ENCODE data around the gene KRTAP4-6. TPM values are rescaled to one million over a fixed set of nuclear protein-coding genes. Genes with fewer than 3 reads are reported as not detected.

Gene KRTAP4-6
- total and polyA plus RNA-seq, 2 of the 8 experiments (the other 6 are each of a cell fraction or from before 2014, with no cell fraction given): not detected

DNA sequence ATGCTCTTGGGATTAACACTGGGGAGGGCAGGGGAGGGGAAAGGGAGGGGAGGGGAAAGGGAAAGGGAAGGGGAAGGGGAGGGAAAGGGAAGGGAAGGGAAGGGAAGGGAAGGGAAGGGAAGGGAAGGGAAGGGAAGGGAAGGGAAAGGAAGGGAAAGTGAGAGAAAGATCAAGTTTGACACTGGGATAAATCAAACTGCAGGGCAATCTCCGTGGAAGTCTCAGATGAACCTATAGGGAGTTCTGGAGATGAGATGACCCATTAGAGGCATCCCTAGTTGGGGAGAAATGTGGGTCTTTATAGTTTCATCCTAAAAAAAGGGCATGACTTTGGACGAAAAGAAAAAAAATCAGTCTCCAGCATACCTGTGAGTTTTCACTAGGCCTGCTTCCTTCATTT lies 18.6 kb downstream of the KRTAP4-6 start:
- H2BK5ac ChIP-seq (ENCODE audit: low read depth, low read length): no peak overlapping the region
- no peak overlapping the region for H3K56ac ChIP-seq (replicated peaks; ENCODE audit: insufficient read length, low read depth, low read length)

More for the DNA sequence above, 18.6 kb downstream of the KRTAP4-6 start:
- Histone ChIP-seq H2BK120ac (replicated peaks; ENCODE audit: low read depth, low read length) (no peak overlapping the region), H3K18ac (ENCODE audit: extremely low read depth, low read length) (no peak overlapping the region), H3K4me1 (replicated peaks in 1 of 4; ENCODE audit: control insufficient read depth in 3 of 4, insufficient read depth in 4 of 4, low read length in 3 of 4) (no peaks in the 10 kb centered on the region), H3K27ac (ENCODE audit: low read depth, low read length) (no peak overlapping the region), H3K79me2 (ENCODE audit: control insufficient read depth in 1 of 2, insufficient read depth in 2 of 2, low read length in 2 of 2) (no peaks in the 10 kb centered on the region), H3K79me1 (ENCODE audit: low read depth, low read length) (no peaks in the 10 kb centered on the region), H3K23me2 (ENCODE audit: low read depth, low read length) (no peaks in the 10 kb centered on the region; the same call in 1 of the 2 replicates), H3K27me3 (replicated peaks in 1 of 4; ENCODE audit: control insufficient read depth in 3 of 4, extremely low read depth in 1 of 4, insufficient read depth in 3 of 4, low read length in 3 of 4) (no peaks in the 10 kb centered on the region), H2BK12ac (ENCODE audit: low read depth, low read length) (no peak overlapping the region), H2AFZ (ENCODE audit: low read length) (no peak overlapping the region), H3K23ac (ENCODE audit: insufficient read length) (no peak overlapping the region), H2AK5ac (ENCODE audit: low read depth, low read length) (no peak overlapping the region), H2BK20ac (ENCODE audit: low read length) (no peak overlapping the region), H4K8ac (ENCODE audit: extremely low read depth, insufficient read depth, low read length) (no peak overlapping the region), H3K9ac (replicated peaks in 1 of 4; ENCODE audit: extremely low read depth in 1 of 4, low read depth in 3 of 4, low read length in 3 of 4) (no peak overlapping the region), H3K9me3 (ENCODE audit: insufficient read depth in 2 of 2, low read depth in 1 of 2, low read length in 1 of 2) (0 out of 4 replicates have a peak, but pooled peaks cover 0 to 5% of the 10 kb centered on the region in 2 experiments), H3K14ac (ENCODE audit: insufficient read length) (no peak overlapping the region), H2BK15ac (ENCODE audit: low read length) (no peak overlapping the region), H3K4ac (replicated peaks; ENCODE audit: insufficient read length, low read depth, low read length) (no peak overlapping the region), H4K5ac (ENCODE audit: insufficient read length, low read depth, low read length) (no peak overlapping the region), H4K20me1 (replicated peaks in 1 of 2; ENCODE audit: control insufficient read depth in 1 of 2, insufficient read depth in 2 of 2, low read length in 2 of 2) (no peaks in the 10 kb centered on the region), H3K4me3 (ENCODE audit: extremely low read depth in 1 of 4, insufficient read depth in 2 of 4, low read depth in 3 of 4, low read length in 4 of 4) (no peak overlapping the region), H3K36me3 (ENCODE audit: control insufficient read depth in 2 of 4, insufficient read depth in 4 of 4, low read length in 3 of 4) (no peaks in the 10 kb centered on the region), H3K4me2 (ENCODE audit: insufficient read depth in 1 of 2, low read depth in 2 of 2, low read length in 2 of 2) (no peak overlapping the region), H4K91ac (replicated peaks; ENCODE audit: insufficient read length, low read length) (no peak overlapping the region)
- TF ChIP-seq, protein P1, sequence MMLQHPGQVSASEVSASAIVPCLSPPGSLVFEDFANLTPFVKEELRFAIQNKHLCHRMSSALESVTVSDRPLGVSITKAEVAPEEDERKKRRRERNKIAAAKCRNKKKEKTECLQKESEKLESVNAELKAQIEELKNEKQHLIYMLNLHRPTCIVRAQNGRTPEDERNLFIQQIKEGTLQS (IDR thresholded peaks at IDR 0.05; ENCODE audit: insufficient read depth, low read depth, low read length): no peak
- TF ChIP-seq FOSL1 (IDR thresholded peaks at IDR 0.05; ENCODE audit: insufficient read depth, low read depth, low read length): no peak
- no peak for TF ChIP-seq SP4 (IDR thresholded peaks at IDR 0.05; ENCODE audit: low read length)
- TF ChIP-seq GABPA (IDR thresholded peaks at IDR 0.05; ENCODE audit: borderline replicate concordance, insufficient read depth, low read length): no peak
- no peak for TF ChIP-seq EZH2 (IDR thresholded peaks at IDR 0.05; ENCODE audit: low read depth, low read length, severe bottlenecking)
- no peak for TF ChIP-seq KDM4A (IDR thresholded peaks at IDR 0.05; ENCODE audit: low read depth, low read length, severe bottlenecking)
- WGBS, 2 experiments (ENCODE audit: extremely low coverage in 1 of 2, insufficient coverage in 1 of 2, insufficient read length in 1 of 2, insufficient replicate concordance in 2 of 2, low coverage in 1 of 2, low lambda C conversion rate in 2 of 2, missing lambda C conversion rate in 1 of 2): 86% methylated on average over 2 of the region's 2 CpGs; no CpG with 5 or more reads in 1 of the 2 experiments
- FAIRE-seq: no peak
- no peak for DNase-seq (ENCODE audit: low read depth in 1 of 2, low spot score in 2 of 2)
- POLR2A ChIA-PET (ENCODE audit: partially characterized antibody): no interaction called here
- CTCF ChIA-PET (ENCODE audit: partially characterized antibody): no interaction called here

Data from H1 (cell line).